ENCODE measurements around the gene TRNT1.

Gene TRNT1

DNA sequence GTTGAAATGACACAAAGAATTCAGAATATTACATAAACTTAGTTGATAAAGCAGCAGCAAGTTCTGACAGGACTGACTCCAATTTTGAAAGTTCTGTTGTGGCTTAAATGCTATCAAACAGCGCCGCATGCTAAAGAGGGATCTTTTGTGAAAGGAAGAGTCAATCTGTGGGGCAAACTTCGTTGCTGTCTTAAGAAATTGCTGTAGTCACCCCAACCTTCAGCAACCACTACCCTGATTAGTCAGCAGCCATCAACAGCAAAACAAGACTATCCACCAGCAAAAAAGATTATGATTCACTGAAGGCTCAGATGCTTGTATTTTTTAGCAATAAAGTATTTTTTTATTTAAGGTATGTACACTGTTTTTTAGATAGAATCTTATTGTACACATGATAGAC, 38.5 kb downstream of the TRNT1 start:
- H4K20me1 ChIP-seq (ENCODE audit: insufficient read depth, low read length), result no peaks in the 10 kb centered on the region
- no peak overlapping the region for H3K27ac ChIP-seq (ENCODE audit: low read depth, low read length, poor library complexity, severe bottlenecking)
- no peak overlapping the region for H3K4me2 ChIP-seq (ENCODE audit: low read length)
- peaks cover 63% of the 10 kb centered on the region for H3K36me3 ChIP-seq (ENCODE audit: insufficient read depth, low read length)
- H3K9me3 ChIP-seq (ENCODE audit: low read length), result no peaks in the 10 kb centered on the region
- H3F3A ChIP-seq (ENCODE audit: insufficient read depth, low read length), result no peaks in the 10 kb centered on the region
- no peaks in the 10 kb centered on the region for H3K27me3 ChIP-seq (ENCODE audit: insufficient read depth, low read length)
- no peak overlapping the region for H3K4me3 ChIP-seq (ENCODE audit: low read depth, low read length, poor library complexity, severe bottlenecking)
- no peak overlapping the region for H3K9ac ChIP-seq (ENCODE audit: low read length)
- no peaks in the 10 kb centered on the region for H3K79me2 ChIP-seq (ENCODE audit: insufficient read depth, low read length)
- TF ChIP-seq, protein P1, sequence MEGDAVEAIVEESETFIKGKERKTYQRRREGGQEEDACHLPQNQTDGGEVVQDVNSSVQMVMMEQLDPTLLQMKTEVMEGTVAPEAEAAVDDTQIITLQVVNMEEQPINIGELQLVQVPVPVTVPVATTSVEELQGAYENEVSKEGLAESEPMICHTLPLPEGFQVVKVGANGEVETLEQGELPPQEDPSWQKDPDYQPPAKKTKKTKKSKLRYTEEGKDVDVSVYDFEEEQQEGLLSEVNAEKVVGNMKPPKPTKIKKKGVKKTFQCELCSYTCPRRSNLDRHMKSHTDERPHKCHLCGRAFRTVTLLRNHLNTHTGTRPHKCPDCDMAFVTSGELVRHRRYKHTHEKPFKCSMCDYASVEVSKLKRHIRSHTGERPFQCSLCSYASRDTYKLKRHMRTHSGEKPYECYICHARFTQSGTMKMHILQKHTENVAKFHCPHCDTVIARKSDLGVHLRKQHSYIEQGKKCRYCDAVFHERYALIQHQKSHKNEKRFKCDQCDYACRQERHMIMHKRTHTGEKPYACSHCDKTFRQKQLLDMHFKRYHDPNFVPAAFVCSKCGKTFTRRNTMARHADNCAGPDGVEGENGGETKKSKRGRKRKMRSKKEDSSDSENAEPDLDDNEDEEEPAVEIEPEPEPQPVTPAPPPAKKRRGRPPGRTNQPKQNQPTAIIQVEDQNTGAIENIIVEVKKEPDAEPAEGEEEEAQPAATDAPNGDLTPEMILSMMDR (IDR thresholded peaks at IDR 0.05; ENCODE audit: low read length), result no peak
- TF ChIP-seq EZH2 (IDR thresholded peaks at IDR 0.05; ENCODE audit: borderline replicate concordance, low read length), result no peak
- H3K9me2 ChIP-seq (ENCODE audit: low read depth, low read length), result no peaks in the 10 kb centered on the region
- H3K4me1 ChIP-seq (ENCODE audit: insufficient read depth, low read length, severe bottlenecking), result no peaks in the 10 kb centered on the region
- H2AFZ ChIP-seq (ENCODE audit: low read length), result no peak overlapping the region

DNA sequence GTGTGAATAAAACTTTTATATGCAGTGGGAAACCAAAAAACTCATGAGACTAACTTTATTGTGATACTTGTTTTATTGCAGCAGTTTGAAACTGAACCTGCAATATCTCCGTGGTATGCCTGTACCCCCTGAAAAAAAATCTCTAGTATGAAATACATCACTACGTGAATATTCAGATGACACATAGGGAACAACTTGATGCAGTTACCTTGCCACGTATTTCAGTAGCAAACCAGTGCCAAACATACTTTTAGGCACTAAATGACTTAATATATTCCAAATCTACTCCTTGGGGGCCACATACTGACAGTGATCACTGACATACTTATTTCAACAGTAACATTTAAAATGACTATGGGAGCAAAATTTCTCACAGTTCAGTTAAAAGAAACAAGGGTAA, 38.9 kb downstream of the TRNT1 start:
- no peak overlapping the region for H3K4me3 ChIP-seq (ENCODE audit: low read depth, low read length, poor library complexity, severe bottlenecking)
- no peaks in the 10 kb centered on the region for H3K9me2 ChIP-seq (ENCODE audit: low read depth, low read length)
- no peaks in the 10 kb centered on the region for H3K79me2 ChIP-seq (ENCODE audit: insufficient read depth, low read length)
- no peak overlapping the region for H2AFZ ChIP-seq (ENCODE audit: low read length)
- H3K36me3 ChIP-seq (ENCODE audit: insufficient read depth, low read length), result peaks cover 67% of the 10 kb centered on the region
- TF ChIP-seq, protein P1 (IDR thresholded peaks at IDR 0.05; ENCODE audit: low read length), result no peak
- no peak for TF ChIP-seq EZH2 (IDR thresholded peaks at IDR 0.05; ENCODE audit: borderline replicate concordance, low read length)
- no peaks in the 10 kb centered on the region for H3F3A ChIP-seq (ENCODE audit: insufficient read depth, low read length)
- no peaks in the 10 kb centered on the region for H3K27me3 ChIP-seq (ENCODE audit: insufficient read depth, low read length)
- H3K27ac ChIP-seq (ENCODE audit: low read depth, low read length, poor library complexity, severe bottlenecking), result no peak overlapping the region
- no peak overlapping the region for H3K4me2 ChIP-seq (ENCODE audit: low read length)
- no peaks in the 10 kb centered on the region for H3K9me3 ChIP-seq (ENCODE audit: low read length)
- no peak overlapping the region for H3K9ac ChIP-seq (ENCODE audit: low read length)
- H3K4me1 ChIP-seq (ENCODE audit: insufficient read depth, low read length, severe bottlenecking), result no peaks in the 10 kb centered on the region
- no peaks in the 10 kb centered on the region for H4K20me1 ChIP-seq (ENCODE audit: insufficient read depth, low read length)

DNA sequence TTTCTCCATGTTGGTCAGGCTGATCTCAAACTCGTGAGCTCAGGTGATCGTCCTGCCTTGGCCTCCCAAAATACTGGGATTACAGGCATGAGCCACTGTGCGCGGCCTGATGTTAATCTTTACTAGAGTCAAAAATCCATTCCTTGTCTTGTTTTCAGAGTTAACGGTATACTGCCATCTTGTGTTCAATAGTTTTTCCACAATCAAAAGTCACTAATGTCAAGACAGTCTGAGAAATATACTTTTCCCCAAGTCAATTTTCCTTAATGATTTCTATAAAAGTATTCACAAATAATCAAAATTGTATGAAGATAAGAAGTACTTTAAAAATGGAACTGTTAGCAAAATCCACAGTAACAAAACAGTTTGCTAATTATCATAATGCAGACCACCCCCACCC, 44.3 kb downstream of the TRNT1 start:
- H3K27ac ChIP-seq (ENCODE audit: low read depth, low read length, poor library complexity, severe bottlenecking), result no peak overlapping the region
- no peaks in the 10 kb centered on the region for H3K9me2 ChIP-seq (ENCODE audit: low read depth, low read length)
- H3K4me3 ChIP-seq (ENCODE audit: low read depth, low read length, poor library complexity, severe bottlenecking), result no peak overlapping the region
- no peak overlapping the region for H3K9ac ChIP-seq (ENCODE audit: low read length)
- H3F3A ChIP-seq (ENCODE audit: insufficient read depth, low read length), result no peaks in the 10 kb centered on the region
- no peak overlapping the region for H2AFZ ChIP-seq (ENCODE audit: low read length)
- no peak overlapping the region for H3K4me2 ChIP-seq (ENCODE audit: low read length)
- H3K27me3 ChIP-seq (ENCODE audit: insufficient read depth, low read length), result no peaks in the 10 kb centered on the region
- peaks cover 66% of the 10 kb centered on the region for H3K36me3 ChIP-seq (ENCODE audit: insufficient read depth, low read length)
- no peaks in the 10 kb centered on the region for H3K9me3 ChIP-seq (ENCODE audit: low read length)
- TF ChIP-seq, protein P1 (IDR thresholded peaks at IDR 0.05; ENCODE audit: low read length), result peak; percentile 42; the same call in 1 of the 2 replicates
- no peak for TF ChIP-seq EZH2 (IDR thresholded peaks at IDR 0.05; ENCODE audit: borderline replicate concordance, low read length)
- H3K4me1 ChIP-seq (ENCODE audit: insufficient read depth, low read length, severe bottlenecking), result no peaks in the 10 kb centered on the region
- no peaks in the 10 kb centered on the region; the same call in 1 of the 2 replicates for H3K79me2 ChIP-seq (ENCODE audit: insufficient read depth, low read length)
- H4K20me1 ChIP-seq (ENCODE audit: insufficient read depth, low read length), result no peaks in the 10 kb centered on the region

Measured in OCI-LY1 (cell line).